Activated CD4-positive, alpha-beta T cell treated with anti-CD3 and anti-CD28 coated beads, Interleukin-2, amount 50 U/mL, for 48 hours (primary cell): ENCODE results near the gene ZNF468.
"Not testable (repeated sequence)": the region's sequence is repeated elsewhere in the genome, so short reads cannot be mapped to it uniquely, and the experiment has no call there.

Source experiments
- DNase-seq, 2 experiments: peaks; one replicate each; pipeline ENCODE4 v3.0.0-alpha.2; 2020

The ZNF468 gene

GRCh38 chr19:52823676-52824075, 33.7 kb downstream of the ZNF468 start:
- DNase-seq, result no peak

- DNase-seq, result peak; percentile 66 to 75
Observed at GRCh38 chr19:52821204-52821960, 36.0 kb downstream of the ZNF468 start, which contains the start of gene ZNF28. TSS of gene ZNF28 (minus strand) at chr19:52821633. CDS start at chr19:52817958, 3,675 bp downstream.

- DNase-seq, result peak in 1 of 2 experiments; percentile 21
Observed at GRCh38 chr19:52820472-52821203, 36.8 kb downstream of the ZNF468 start.

GRCh38 chr19:52809801-52810200, 47.6 kb downstream of the ZNF468 start:
- no peak for DNase-seq

GRCh38 chr19:52799950-52800640, 57.3 kb downstream of the ZNF468 start:
- not testable (repeated sequence) for DNase-seq

GRCh38 chr19:52789440-52789839, 68.0 kb downstream of the ZNF468 start:
- no peak for DNase-seq
